Osteoblast (primary cell): ENCODE results near the gene TTC31. TPM values are rescaled to one million over a fixed set of nuclear protein-coding genes. Genes with fewer than 3 reads are reported as not detected.

Source experiments
- DNase-seq: peaks from one replicate; pipeline ENCODE4 v3.0.0; 2011; ENCODE audit warnings: low spot score, mixed read lengths; ENCODE audit not compliant: insufficient read length; ENCODE audit errors: missing footprints
- H2AFZ ChIP-seq: 2 replicates; pipeline ENCODE4 v1.6.0; 2011; ENCODE audit warnings: mild to moderate bottlenecking, low read length
- H3K27ac ChIP-seq: 2 replicates; pipeline ENCODE4 v1.5.1; 2011; ENCODE audit warnings: mild to moderate bottlenecking, low read depth, low read length, moderate library complexity
- H3K27me3 ChIP-seq: 2 replicates; pipeline ENCODE4 v1.6.0; 2012; ENCODE audit warnings: mild to moderate bottlenecking, control low read depth, inconsistent platforms, low read length, moderate library complexity; ENCODE audit not compliant: insufficient read depth
- H3K36me3 ChIP-seq: 2 replicates; pipeline ENCODE4 v1.5.1; 2011; ENCODE audit warnings: mild to moderate bottlenecking, low read length, control low read depth, moderate library complexity; ENCODE audit not compliant: insufficient read depth
- H3K4me1 ChIP-seq: 2 replicates; pipeline ENCODE4 v1.5.1; 2011; ENCODE audit warnings: mild to moderate bottlenecking, low read length, control low read depth, moderate library complexity; ENCODE audit not compliant: insufficient read depth
- H3K4me2 ChIP-seq: 2 replicates; pipeline ENCODE4 v1.6.0; 2011; ENCODE audit warnings: mild to moderate bottlenecking, low read length; ENCODE audit not compliant: insufficient read depth
- H3K4me3 ChIP-seq: fragments of 200-600 bp; sonication (generic); 3 replicates; pipeline ENCODE4 v1.5.1; 2012; ENCODE audit warnings: mild to moderate bottlenecking, low read length, inconsistent platforms; ENCODE audit not compliant: insufficient read depth
- H3K79me2 ChIP-seq: 2 replicates; pipeline ENCODE4 v1.6.0; 2012; ENCODE audit warnings: mild to moderate bottlenecking, low read length, control low read depth, inconsistent platforms; ENCODE audit not compliant: insufficient read depth
- H3K9me3 ChIP-seq: 2 replicates; pipeline ENCODE4 v1.5.1; 2011; ENCODE audit warnings: low read depth, low read length, control low read depth
- H4K20me1 ChIP-seq: 2 replicates; pipeline ENCODE4 v1.6.0; 2012; ENCODE audit warnings: mild to moderate bottlenecking, low read length, control low read depth; ENCODE audit not compliant: insufficient read depth
- CTCF ChIP-seq: IDR thresholded peaks from 2 replicates; pipeline ENCODE4 v1.5.1; 2011; ENCODE audit warnings: mild to moderate bottlenecking, low read depth, low read length, moderate library complexity; ENCODE audit errors: extremely low read depth
- total RNA-seq: library from RNA; depleted of rRNA; stranded (reverse); fragments of >200 nt; gene quantifications from 2 replicates; pipeline ENCODE4 v1.2.3, GENCODE V29; 2012

TTC31 gene
- total RNA-seq, 1 donor, result 17.0 TPM

GRCh38 chr2:74447230-74447999, 35.5 kb upstream of the TTC31 start:
- Histone ChIP-seq H2AFZ (no peak overlapping the region), H3K4me1 (peaks cover 15% of the 10 kb centered on the region), H3K9me3 (no peaks in the 10 kb centered on the region), H3K27me3 (peaks cover 4% of the 10 kb centered on the region), H4K20me1 (no peaks in the 10 kb centered on the region), H3K79me2 (no peaks in the 10 kb centered on the region), H3K4me2 (no peak overlapping the region), H3K4me3 (no peak overlapping the region), H3K36me3 (no peaks in the 10 kb centered on the region), H3K27ac (no peak overlapping the region)
- DNase-seq, result no peak
- no peak for TF ChIP-seq CTCF

- DNase-seq, result peak; percentile 84
- no peak overlapping the region for H2AFZ ChIP-seq
These were observed 34.1 kb upstream of the TTC31 start for GRCh38 chr2:74448771-74449170.

GRCh38 chr2:74450570-74451190, 32.2 kb upstream of the TTC31 start:
- Histone ChIP-seq H3K4me2 (no peak overlapping the region), H3K27me3 (peaks cover 6% of the 10 kb centered on the region), H3K27ac (no peak overlapping the region), H3K4me1 (peaks cover 9% of the 10 kb centered on the region), H2AFZ (no peak overlapping the region), H3K4me3 (no peak overlapping the region), H3K9me3 (no peaks in the 10 kb centered on the region), H3K36me3 (no peaks in the 10 kb centered on the region), H3K79me2 (peaks cover 4% of the 10 kb centered on the region), H4K20me1 (no peaks in the 10 kb centered on the region)
- no peak for DNase-seq
- TF ChIP-seq CTCF, result no peak

More at GRCh38 chr2:74448771-74449170, 34.1 kb upstream of the TTC31 start:
- no peak overlapping the region for H3K4me2 ChIP-seq
- H4K20me1 ChIP-seq, result no peaks in the 10 kb centered on the region
- H3K79me2 ChIP-seq, result no peaks in the 10 kb centered on the region
- no peaks in the 10 kb centered on the region for H3K9me3 ChIP-seq
- H3K4me3 ChIP-seq, result no peak overlapping the region
- H3K36me3 ChIP-seq, result no peaks in the 10 kb centered on the region
- no peak for TF ChIP-seq CTCF
- peaks cover 15% of the 10 kb centered on the region for H3K4me1 ChIP-seq
- H3K27ac ChIP-seq, result no peak overlapping the region
- peaks cover 6% of the 10 kb centered on the region for H3K27me3 ChIP-seq
